ENCODE results near the gene SMG6. TPM values are rescaled to one million over a fixed set of nuclear protein-coding genes. Genes with fewer than 3 reads are reported as not detected.

Gene SMG6
- total and polyA plus RNA-seq, 2 of the 13 experiments (the other 11 are each of a cell fraction or from before 2014, with no cell fraction given): 4.6 to 14.6 TPM

DNA sequence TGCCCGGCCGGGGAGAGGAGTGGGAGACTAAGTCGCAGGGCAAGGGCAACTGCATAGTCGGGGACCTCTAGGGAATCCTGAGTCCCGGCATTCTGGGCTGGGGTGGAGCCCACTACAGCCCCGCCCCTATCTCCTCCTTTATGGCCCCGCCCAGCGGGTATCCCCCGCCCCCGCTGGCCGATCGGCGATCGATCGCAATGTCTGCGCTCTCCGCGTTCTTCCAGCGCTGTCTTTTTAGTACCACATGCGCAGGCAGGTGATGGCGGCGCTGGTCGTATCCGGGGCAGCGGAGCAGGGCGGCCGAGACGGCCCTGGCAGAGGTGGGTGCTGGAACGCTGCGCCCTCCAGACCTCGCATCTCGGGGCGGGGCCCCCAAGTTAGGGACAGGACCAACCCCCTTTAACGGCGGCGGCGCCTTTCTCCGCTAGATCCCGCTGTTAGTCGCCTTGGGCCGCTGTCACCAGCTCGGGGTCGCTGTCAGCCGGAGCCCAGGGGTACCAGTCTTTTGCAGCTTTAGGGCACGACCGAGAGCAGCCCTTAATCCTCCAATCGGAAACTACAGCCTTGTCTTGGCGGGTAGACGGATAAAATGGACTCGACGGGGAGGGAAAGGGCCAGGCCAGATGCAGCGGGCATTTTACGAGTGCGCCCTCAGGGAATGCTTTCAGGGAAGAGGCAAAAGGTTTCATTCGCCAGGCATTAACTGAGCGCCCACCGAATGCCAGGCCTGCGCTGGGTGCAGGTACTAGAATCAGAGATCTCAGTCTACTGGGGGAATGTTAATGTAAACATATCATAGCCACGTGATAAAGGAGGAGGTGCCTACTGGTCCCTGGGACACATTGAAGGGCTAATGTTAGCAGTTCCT is 273.4 kb downstream of the SMG6 start, which contains the start of gene DPH1 (continued):
- TF ChIP-seq, protein P1, sequence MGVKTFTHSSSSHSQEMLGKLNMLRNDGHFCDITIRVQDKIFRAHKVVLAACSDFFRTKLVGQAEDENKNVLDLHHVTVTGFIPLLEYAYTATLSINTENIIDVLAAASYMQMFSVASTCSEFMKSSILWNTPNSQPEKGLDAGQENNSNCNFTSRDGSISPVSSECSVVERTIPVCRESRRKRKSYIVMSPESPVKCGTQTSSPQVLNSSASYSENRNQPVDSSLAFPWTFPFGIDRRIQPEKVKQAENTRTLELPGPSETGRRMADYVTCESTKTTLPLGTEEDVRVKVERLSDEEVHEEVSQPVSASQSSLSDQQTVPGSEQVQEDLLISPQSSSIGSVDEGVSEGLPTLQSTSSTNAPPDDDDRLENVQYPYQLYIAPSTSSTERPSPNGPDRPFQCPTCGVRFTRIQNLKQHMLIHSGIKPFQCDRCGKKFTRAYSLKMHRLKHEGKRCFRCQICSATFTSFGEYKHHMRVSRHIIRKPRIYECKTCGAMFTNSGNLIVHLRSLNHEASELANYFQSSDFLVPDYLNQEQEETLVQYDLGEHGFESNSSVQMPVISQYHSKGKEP (CRISPR knock-in tag; IDR thresholded peaks at IDR 0.05): 0 out of 2 replicates have a peak, but pooled peaks have one; percentile 65
- TF ChIP-seq ZNF280D (CRISPR knock-in tag; IDR thresholded peaks at IDR 0.05) (no peak), ATRX (CRISPR knock-in tag; IDR thresholded peaks at IDR 0.05; ENCODE audit: borderline replicate concordance) (no peak), ARNT (IDR thresholded peaks at IDR 0.05) (no peak), ZNF713 (CRISPR knock-in tag; IDR thresholded peaks at IDR 0.05) (no peak), ZNF317 (CRISPR knock-in tag; IDR thresholded peaks at IDR 0.05) (peak; percentile 56; the same call in 1 of the 2 replicates), JUN (CRISPR knock-in tag; IDR thresholded peaks at IDR 0.05) (no peak), ESRRA (CRISPR knock-in tag; IDR thresholded peaks at IDR 0.05; ENCODE audit: low read depth) (no peak), TRIM22 (IDR thresholded peaks at IDR 0.05) (no peak), CCDC6 (CRISPR knock-in tag; IDR thresholded peaks at IDR 0.05) (0 out of 2 replicates have a peak, but pooled peaks have one; percentile 39), ZUFSP (CRISPR knock-in tag; IDR thresholded peaks at IDR 0.05; ENCODE audit: borderline replicate concordance) (no peak), BHLHE40 (IDR thresholded peaks at IDR 0.05; ENCODE audit: low read length) (no peak), ARNT2 (CRISPR knock-in tag; IDR thresholded peaks at IDR 0.05; ENCODE audit: low read depth) (no peak; the same call in 1 of the 2 replicates), GMEB1 (CRISPR knock-in tag; IDR thresholded peaks at IDR 0.05; ENCODE audit: borderline replicate concordance) (peak; percentile 87), ZNF382 (CRISPR knock-in tag; IDR thresholded peaks at IDR 0.05; ENCODE audit: borderline replicate concordance) (no peak), ZNF724P (CRISPR knock-in tag; IDR thresholded peaks at IDR 0.05; ENCODE audit: borderline replicate concordance) (0 out of 2 replicates have a peak, but pooled peaks have one; percentile 74)
- TF ChIP-seq, protein P2, sequence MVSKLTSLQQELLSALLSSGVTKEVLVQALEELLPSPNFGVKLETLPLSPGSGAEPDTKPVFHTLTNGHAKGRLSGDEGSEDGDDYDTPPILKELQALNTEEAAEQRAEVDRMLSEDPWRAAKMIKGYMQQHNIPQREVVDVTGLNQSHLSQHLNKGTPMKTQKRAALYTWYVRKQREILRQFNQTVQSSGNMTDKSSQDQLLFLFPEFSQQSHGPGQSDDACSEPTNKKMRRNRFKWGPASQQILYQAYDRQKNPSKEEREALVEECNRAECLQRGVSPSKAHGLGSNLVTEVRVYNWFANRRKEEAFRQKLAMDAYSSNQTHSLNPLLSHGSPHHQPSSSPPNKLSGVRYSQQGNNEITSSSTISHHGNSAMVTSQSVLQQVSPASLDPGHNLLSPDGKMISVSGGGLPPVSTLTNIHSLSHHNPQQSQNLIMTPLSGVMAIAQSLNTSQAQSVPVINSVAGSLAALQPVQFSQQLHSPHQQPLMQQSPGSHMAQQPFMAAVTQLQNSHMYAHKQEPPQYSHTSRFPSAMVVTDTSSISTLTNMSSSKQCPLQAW (CRISPR knock-in tag; IDR thresholded peaks at IDR 0.05): peak; percentile 67; the same call in 1 of the 2 replicates

All from HepG2 (cell line).